Tibial nerve (tissue), 3 donors: ENCODE measurements around the gene ALKBH8.

Source experiments
- CTCF ChIP-seq, 5 experiments: fragments of 200-600 bp in 3 of 5; fragments of 450-650 bp in 2 of 5; sonication (generic) in 3 of 5; IDR thresholded peaks; one replicate each; pipeline ENCODE4 v1.5.1; 2016 to 2019; ENCODE audit warnings: antibody characterized with exemption in 5 of 5, mild to moderate bottlenecking in 3 of 5, moderate library complexity in 2 of 5
- POLR2A ChIP-seq, 2 donors: fragments of 450-650 bp; IDR thresholded peaks; one replicate each; pipeline ENCODE4 v1.6.1; 2017; ENCODE audit warnings: antibody characterized with exemption in 2 of 2, mild to moderate bottlenecking in 2 of 2, moderate library complexity in 2 of 2

GRCh38 chr11:107573438-107573837 is 7.9 kb upstream of the ALKBH8 start:
- TF ChIP-seq CTCF (IDR thresholded peaks at IDR 0.05) = no peak
- no peak for TF ChIP-seq POLR2A (IDR thresholded peaks at IDR 0.05)
